Activated gamma-delta T cell (primary cell): Measurements from ENCODE around the gene KRT17.

Source experiments
- DNase-seq: peaks from one replicate; lab custom pipeline; 2025; lab: John Stamatoyannopoulos, UW
- total RNA-seq, 2 donors: gene quantifications; one replicate each; lab custom pipeline; 2026; lab: John Stamatoyannopoulos, UW

Gene KRT17
- 0.05 to 0.26 reads per million in 2 donors for total RNA-seq

DNA sequence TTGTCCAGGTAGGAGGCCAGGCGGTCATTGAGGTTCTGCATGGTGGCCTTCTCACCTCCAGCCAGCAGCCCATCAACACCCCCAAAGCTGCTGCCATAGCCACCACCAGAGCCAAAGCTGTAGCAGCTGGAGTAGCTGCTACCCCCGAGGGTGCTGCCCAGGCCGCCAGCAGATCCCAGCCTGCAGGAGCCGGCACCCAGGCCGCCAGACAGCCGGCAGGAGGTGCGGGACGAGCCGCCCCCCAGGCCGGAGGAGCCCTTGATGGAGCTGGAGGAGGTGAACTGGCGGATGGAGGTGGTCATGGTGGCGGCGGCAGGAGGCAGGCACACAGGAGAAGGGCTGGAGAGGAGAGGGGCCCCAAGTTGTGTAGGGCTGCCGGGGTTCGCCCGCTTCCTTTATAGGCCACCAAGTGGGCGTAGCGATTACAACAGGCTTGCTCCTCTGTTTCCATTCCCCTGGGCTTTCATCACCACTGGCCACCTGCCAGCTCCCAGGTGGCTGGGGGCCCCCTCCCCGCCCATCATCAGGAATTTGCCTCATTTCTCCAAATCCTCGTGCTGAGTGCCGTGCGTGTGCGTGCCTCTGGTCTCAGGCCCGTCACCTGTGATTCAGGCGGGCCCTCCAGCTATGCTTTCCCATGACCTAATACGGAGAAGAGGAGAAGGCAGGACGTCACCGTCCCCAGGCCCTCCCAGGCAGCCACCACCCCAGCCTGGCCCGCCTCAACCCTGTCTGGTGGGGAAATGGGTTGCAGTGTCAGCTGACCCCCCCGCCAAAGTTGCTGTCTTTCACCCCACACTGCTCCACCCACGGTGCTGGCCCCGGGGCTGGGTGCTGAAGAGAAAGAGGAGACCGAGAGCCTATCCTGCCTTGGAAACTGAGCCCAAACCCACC, at the start of gene KRT17:
KRT17 (minus strand) TSS at position 368 of the 894 bp plus-strand sequence; CDS start at position 302, 66 bp downstream.
- no peak for DNase-seq

DNA sequence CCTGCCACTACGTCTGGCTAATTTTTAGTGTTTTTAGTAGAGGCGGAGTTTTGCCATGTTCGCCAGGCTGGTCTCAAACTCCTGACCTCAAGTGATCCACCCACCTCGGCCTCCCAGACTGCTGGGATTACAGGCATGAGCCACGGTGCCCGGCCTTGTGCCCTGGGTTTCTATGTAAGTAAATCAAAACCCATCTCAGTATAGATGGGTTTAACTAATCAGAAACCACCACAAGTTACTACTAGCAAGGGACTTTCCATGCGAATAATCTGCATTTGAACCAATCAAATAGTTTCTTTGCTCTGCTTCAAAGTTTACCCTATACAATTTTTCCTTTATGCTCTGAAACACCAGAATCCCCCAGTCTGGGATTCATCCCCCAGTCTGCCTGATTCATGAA, 47.8 kb upstream of the KRT17 start:
- DNase-seq, result no peak

DNA sequence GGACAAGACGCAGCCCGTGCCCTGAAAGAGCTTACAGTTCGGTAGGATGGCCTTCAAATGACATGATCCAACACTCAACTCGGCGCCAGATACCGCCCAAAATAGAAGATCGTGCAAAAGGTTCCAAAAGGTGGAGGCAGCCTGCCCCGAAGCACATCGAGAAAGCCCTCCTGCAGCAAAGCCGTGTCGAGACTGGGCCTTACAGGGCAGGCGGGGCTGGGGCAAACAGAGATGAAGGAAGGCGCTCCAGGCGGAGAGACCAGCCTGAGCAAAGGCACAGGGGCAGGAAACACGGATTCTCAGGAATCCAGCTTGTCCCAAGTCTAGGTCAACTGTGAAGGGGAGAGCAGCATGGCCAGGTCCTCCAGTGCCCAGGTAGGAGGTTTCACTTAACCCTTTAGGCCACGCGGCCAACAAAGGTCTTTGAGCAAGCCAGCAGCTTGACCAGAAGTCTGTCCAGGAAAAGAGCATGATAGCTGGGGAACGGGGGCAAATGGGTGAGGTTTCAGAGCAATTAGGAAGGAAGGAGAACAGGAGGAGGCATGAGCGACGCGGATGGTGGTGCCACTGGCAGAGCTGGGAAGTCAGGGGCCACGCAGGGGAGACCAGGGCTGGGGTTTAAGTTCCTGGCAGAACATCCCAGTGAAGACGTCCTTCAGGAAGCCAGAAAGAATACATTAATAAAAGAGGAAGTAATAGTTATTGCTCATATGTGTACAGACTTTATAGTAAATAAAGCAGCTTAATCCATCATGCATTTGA, 43.1 kb upstream of the KRT17 start:
- no peak for DNase-seq

DNA sequence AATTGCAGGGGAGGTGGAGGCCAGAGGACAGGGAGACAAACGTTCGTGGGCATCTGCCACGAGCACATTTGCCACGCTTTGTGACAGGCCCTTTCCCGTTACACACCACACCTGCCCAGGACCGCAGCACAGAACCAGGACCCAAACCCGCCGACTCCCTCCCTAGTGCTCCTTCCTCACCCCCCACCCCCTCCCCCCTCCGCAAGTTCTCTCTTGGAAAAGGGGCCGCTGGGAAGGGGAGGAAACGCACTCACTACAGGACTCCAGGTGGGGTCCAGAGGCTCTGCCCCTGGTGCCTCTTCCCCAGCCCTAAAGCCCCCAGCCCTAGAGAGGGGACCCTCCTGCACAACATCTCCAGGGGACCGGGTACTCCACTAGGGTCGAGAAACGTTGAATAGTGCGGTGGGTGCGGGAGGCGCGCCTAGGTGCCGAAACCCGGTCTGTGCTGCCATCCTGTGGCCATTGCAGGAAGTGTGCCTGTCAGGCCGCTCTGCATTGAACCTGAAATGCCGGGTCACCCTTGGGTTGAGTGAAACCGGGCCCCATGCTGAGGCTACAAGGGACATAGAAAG, 42.4 kb upstream of the KRT17 start:
- DNase-seq, result peak; percentile 40

DNA sequence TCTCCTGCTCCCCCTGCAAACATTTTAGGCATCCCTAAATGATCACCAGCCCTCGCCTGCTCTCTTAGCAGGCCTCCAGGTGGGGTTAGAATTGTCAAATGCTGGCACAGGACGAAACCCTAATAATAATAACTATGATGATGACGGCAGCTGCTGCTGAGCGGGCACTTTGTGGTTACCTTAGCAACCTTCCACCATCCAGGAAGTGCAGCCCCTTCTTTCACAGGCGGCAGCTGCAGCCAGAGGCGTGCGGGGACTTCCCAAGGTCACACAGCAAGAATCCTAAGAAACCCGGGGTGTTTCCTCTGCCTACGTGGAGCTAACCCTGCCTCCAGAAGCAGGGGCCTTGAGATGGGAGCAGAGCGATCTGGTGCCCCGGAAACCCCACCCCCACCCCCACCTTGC, 41.9 kb upstream of the KRT17 start:
- DNase-seq, result peak; percentile 46

DNA sequence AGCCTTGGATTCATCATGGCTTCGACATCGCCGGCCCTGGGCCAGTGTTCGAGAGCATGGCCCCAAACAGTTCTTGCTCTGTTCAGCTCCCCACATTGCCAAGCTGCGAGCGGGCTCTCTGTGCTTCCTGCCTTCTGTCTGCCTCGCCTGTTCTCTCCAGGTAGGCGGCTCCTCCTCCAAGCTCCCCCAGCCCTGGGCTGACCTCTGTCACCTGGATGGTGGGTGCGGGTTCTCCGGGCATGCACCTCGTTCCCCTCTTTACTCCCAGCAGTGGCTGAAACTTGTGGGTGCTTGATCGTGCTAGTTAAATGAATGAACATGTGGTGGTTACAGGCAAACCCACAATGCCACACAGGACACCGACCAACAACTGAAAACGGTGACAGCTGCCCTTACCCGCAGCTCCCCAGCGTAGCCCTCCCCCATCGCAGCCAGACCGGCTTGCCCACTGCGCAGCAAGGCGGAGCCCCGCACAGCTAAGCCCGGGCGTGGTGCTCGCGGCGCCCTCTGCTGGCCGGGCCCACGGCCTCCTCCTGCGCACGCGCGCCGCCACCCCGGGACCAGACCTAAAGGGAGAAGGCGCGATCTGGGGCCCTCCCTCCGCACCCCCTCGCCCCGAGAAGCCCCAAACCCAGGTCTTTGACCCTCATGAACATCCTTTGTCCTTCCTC, 41.3 kb upstream of the KRT17 start:
- peak; percentile 78 for DNase-seq

DNA sequence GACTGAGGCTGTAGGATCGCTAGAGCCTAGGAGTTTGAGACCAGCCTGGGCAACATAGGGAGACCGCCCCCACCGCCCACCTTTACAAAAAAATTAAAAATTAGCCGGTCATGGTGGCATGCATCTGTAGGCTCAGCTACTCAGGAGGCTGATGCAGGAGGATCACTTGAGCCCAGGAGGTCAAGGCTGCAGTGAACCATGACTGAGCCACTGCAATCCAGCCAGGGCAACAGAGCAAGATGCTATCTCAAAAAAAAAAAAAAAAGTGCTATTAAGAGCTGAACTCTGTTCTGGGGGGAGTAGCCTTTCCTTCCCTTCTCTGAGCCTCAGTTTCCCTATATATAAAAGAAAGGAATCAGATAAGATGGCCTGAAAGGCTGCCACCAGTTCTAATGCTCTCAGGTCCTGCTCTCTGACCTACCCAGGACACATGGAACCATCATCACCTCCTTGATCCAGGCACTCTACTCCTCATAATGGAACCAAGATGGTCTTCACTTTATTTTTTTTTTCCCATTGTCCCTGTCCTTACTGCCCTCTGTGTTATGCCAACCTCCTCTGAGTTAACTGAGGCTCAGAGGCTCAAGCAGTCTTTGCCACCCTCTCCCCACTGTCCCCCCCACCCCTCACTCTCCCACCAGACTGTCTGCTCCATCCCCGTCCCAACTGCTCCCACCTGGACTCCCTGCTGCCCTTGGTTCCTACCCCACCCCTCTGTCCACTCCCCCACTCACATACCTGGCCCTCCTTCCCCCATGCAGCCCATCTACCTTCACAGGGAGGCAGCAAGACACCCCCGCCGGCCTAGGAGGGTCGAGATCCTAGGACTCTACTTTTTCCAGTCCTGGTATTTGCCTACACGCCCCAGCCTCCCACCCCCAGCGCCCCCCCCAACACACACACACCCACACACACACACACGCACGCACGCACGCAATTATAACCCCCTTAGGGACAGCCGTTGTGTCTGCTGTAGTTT, 40.5 kb upstream of the KRT17 start:
- no peak for DNase-seq

DNA sequence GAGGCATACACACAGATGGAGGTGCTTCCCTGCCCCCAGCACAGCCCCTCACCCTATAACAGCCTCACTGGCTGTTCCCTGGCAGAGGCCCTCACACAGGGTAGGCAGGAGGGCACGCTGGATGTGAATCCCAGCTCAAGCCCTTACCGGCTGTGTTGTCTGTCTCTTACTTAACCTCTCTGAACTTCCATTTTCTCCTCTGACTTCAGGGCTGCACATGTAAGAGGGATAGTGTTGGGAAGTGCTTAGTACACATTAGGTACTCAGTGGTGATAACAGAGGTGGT, 39.7 kb upstream of the KRT17 start:
- no peak for DNase-seq

DNA sequence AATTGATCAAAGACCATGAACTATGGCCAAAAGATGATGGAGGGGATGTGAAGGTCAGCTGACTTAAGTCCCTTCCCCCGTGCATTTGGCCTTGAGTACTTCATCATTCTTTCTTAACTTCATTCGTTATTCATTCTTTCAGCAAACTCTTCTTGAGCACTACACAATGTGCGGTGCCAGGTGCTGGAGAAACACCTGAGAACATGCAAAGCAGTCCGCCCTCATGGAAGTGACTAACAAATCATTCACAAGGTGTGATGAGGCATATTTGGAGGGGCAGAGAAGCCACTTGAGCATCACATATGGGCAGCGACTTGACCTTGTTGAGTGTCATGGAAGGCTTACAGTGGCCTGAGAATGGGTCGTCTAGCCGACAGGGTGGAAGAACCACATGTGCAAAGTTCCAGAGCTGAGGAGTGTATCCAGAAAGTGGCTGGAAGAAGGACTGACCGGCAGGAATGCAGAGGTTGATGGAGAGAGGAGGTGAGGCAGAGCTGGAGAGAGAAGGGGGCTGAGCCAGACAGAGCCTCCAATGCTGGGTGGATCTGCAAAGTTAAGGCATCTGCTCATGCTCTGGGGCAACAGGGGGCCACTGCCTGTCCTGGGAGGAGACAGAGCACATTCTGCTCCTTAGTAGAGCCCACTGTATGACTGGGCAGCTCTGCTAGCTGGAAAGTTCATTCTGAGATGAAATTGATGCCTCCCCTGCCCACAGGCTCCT, 39.2 kb upstream of the KRT17 start:
- no peak for DNase-seq

DNA sequence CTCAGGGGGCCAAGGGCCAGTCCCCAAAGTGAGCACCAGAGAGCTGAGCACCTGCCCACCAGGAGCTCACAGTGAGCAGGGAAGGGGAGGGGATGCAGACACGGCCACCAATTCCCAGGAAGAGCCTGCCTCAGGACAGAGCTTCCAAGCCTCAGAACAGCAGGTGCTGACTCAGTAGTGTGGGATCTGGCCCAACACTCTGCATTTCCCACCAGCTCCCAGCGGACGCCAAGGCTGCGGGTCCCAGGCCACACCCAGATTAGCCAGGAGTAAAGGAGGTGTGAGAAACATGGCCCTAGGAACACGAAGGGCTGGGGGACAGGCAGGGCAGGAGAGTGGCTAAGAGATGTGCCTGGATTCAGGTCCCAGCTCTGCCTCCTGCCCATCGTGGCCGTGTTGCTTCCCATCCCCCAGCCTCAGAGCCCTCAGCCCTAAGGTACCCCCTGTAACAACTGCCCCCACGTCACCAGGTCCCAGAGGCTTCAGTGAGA, 35.9 kb upstream of the KRT17 start:
- no peak for DNase-seq

DNA sequence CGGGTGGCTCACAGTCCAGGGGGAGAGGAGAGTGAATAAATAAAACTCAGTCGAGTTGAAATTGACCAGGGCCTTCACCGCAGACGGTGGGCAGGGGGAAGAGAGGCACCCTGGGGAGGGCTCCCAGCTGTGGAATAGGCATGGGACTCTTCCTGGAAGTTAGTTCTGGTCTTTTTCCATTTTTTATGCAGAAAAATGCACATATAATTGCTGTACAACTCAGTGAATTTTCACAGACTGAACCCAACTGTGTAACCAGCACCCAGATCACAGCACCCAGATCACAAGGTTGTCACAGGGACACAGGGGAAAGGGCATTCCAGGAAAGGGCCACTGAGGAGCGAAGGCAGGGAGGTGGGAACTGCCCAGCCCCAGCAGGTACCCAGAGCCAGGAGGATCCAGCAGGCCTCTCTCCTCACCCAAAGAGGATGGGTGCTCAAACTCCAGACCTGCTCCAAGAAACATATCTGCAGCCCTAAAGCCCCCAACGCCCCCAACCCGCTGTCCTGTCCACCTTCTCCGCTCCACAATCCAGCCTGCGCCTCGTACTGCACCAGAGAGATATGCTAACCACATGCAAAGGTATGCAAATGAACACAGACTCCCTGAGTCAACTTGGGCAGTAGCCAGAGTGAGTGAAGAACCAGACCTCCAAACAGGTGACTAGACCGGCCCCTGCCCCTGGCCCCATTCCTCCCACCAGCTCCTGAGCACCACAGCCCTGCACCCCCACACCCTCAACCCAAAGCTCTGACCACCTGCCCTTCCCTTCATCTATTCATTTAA, 35.2 kb upstream of the KRT17 start:
- DNase-seq, result no peak

DNA sequence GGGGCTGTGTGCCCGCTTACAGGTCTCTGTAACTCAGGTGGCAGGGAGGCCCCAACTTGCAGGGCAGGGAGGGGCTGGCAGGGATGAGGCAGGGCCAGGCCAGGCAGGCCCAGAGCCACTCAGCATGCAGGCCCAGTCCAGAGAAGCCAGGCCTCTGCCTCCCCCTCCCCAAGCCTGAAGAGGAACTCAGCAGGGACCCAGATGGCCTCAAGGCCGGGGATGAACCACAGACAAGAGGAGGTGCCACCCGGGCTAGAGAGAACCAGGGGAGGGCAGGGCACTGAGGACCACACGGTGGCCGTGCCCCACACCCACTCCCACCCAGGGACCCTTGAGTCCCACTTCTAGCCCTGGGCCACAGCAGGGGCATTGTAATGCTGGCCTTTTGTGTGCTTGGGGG, 34.5 kb upstream of the KRT17 start:
- no peak for DNase-seq

DNA sequence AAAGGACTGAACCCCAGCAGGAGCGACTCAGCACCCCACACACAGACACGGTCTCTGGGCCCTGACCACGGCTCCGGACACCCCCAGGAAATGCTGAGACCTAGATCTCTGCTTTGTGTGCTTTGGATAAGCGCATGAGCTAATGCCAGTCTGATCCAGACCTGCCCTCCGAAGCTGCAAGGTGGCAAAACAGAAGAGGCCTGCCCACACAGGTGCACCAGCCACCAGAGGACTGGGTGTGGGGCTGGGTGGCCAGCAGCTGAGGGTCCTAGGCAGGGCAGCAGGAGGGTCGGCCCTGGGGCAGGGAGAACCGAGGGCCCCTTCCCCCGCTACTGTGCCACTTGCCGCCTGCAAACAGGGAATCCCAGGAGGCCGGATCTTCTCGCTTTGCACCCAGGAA, 33.6 kb upstream of the KRT17 start:
- DNase-seq, result no peak

DNA sequence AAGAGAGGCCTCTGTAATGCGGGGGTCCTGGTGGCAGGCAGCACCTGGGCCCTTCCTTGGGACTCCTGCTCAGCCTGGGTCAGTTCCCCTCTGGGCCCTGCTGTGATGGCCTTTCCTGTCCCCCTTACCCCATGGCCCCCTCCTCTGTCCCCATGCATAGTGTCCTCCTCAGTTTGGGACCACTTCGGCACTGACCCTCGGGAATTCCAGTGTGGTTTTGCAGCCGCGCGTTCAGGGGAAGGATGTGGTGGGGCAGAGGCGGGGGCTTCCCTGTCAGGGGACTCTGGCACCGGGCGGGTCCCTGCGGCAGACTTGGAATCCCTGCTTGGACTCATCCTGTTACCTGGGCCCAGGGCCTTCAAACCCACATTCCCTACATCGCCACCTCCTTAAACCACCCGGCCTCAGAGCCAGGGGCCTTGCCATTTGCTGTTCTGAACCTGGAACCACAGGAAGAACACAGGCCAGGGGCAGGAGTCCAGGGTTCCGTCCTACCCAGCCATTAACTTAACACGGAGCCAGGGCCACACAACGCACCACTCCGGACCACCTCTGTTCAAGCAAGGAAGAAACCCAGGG, 32.9 kb upstream of the KRT17 start:
- DNase-seq, result no peak

DNA sequence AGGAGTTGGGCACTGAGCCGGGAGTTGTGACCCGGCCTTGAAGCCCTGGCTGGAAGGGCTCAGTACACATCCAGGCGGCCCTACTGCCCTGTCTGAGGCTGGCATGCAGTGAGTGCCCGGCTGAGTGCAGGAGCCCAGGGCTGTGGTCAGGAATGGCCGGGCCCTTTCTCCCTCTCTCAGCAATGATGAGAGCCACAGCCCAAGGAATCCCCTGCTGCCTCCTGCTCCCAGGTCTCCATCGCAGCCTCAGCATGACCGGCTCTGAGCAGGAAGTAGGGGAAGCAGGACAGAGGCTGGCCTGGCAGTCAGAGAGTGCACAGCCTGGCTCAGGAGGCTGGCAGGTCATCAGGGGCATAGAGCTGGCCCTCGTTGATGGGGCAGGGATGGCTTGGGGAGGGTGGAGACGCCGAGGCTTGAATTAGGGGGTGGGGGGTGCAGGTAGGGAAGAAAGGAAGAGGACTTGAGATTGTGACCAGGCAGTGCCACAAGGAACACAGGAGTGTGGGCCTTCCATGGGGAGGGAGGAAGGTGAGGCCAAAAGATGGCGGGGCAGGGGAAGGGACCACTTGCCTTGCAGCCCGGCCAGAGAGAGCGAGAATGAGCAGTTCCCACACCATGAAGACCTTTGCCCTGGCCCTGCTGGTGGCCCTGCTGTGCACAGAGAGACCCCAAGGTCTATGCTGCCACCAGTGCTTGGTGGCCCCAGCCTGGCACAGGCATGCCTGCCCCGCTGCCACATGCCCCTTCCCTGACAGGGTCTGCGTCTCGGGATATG, 32.1 kb upstream of the KRT17 start:
- no peak for DNase-seq

DNA sequence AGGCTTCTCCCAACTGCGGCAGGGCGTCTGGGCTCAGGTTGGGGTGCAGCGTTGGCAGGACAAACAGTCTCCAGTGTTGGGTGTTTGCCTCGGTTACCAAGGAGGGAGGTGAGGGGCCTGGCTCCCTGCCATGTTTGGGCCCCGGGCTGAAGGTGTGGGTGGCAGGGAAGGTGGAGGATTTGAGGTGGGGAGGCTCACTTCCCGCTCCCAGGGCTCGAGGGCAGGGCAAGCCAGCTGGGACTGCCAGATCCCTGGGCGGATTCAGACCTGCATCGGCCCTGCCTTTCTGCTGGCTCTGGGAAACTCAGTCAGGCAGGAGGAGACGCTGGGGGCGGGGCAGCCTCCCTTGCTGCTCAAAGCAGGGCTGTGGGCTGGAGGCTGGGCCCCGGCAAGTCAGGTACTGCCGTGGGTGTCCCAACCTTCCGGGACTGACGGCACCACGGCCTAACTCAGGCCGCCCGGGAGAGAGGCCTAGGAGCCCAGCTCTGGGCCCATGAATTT, 31.3 kb upstream of the KRT17 start:
- no peak for DNase-seq

DNA sequence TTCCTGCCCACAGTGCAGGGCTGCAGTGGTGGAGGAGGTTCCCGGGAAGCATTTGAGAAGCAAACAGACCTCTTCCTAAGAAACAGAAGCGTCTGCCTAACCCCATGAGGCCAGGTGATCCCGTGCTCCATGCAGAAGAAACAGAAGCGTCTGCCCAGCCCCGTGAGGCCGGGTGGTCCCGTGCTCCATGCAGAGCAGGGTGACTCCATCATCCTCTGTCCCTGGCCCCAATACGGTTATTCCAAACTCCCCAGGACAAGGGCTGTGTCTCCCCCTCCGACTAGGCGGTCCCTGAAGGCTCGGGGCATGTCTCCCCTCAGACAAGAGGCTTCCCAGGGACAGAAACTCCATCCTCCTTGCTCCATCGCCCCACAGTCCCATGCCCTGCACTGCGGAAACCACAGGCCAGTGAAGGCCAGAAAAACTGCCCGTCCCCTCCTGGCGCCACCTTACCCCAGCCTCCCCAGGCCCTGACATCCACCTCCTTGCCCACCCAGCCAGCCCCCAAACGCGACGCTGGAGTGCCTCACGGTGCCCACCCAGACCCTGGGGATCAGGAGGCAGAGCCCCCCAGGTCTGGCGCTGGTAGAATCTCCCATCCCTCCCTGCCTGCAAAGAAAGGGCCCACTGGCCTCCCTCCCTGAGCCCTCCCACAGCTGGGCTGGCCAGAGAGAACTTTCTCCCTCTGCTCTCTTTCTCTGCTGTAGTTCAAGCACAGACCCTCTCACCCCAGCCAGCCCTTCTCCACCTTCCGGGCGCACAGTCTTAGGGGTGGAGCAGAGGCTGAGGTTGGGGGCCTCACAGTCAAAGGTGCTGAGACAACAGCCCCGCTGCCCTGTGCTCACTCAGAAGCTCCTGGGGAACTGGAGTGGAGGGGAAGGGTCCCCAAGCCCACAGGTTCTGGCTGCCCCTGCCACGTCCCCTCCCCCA, 30.6 kb upstream of the KRT17 start:
- no peak for DNase-seq
